ENCODE data around the gene SSMEM1. TPM values are rescaled to one million over a fixed set of nuclear protein-coding genes. Genes with fewer than 3 reads are reported as not detected.

SSMEM1 gene
- total RNA-seq, 1 experiment from 2014 or later: not detected

DNA sequence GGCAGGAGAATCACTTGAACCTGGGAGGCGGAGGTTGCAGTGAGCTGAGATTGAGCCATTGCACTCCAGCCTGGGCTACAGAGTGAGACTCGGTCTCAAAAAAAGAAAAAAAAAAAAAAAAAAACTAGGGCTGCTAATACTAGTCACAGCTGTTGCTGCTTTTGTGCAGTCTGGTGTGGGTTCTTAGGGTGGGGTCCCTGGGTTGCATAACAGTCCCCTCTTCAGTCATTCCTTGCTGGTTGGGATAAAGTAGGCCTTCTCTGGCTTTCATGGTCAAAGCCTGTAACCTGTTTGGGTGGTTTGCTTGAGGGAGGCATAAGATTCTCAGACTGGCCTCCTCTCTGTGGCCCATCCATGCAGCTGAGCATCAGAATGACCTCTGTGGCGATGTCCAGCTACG is 14.1 kb downstream of the SSMEM1 start:
- Histone ChIP-seq H3K27me3 (ENCODE audit: control insufficient read depth, insufficient read depth, low read length) (no peaks in the 10 kb centered on the region), H3K4me3 (ENCODE audit: low read depth in 2 of 2, low read length in 2 of 2) (no peak overlapping the region), H3K9me3 (ENCODE audit: control insufficient read depth, insufficient read depth, low read depth, low read length) (no peaks in the 10 kb centered on the region), H3K27ac (ENCODE audit: low read length) (no peak overlapping the region), H3K36me3 (ENCODE audit: control insufficient read depth, insufficient read depth, low read length) (no peaks in the 10 kb centered on the region), H3K4me1 (ENCODE audit: control insufficient read depth, insufficient read depth, low read length) (no peaks in the 10 kb centered on the region)
- ChIA-PET CTCF (interaction anchor here (0.7 kb wide), 1 partner anchor 35 kb away, joined by 6 read pairs; no protein-coding TSS in a partner anchor), POLR2A (interaction anchor here (0.8 kb wide), 1 partner anchor 17 kb away, joined by 4 read pairs; the partner anchor contains the start of gene TMEM209)
- in situ Hi-C loops (cut with HindIII; ENCODE audit: low pct_unique_long_range_greater_than_20kb, low sequenced_read_pairs): no loop called here
- BruUV-seq (replicated peaks): no TSS peak
- TF ChIP-seq POLR2AphosphoS5 (IDR thresholded peaks at IDR 0.05; ENCODE audit: low read depth, low read length): no peak
- no peak for TF ChIP-seq TCF7L2 (IDR thresholded peaks at IDR 0.05; ENCODE audit: low read depth, low read length)
- TF ChIP-seq, protein P1, sequence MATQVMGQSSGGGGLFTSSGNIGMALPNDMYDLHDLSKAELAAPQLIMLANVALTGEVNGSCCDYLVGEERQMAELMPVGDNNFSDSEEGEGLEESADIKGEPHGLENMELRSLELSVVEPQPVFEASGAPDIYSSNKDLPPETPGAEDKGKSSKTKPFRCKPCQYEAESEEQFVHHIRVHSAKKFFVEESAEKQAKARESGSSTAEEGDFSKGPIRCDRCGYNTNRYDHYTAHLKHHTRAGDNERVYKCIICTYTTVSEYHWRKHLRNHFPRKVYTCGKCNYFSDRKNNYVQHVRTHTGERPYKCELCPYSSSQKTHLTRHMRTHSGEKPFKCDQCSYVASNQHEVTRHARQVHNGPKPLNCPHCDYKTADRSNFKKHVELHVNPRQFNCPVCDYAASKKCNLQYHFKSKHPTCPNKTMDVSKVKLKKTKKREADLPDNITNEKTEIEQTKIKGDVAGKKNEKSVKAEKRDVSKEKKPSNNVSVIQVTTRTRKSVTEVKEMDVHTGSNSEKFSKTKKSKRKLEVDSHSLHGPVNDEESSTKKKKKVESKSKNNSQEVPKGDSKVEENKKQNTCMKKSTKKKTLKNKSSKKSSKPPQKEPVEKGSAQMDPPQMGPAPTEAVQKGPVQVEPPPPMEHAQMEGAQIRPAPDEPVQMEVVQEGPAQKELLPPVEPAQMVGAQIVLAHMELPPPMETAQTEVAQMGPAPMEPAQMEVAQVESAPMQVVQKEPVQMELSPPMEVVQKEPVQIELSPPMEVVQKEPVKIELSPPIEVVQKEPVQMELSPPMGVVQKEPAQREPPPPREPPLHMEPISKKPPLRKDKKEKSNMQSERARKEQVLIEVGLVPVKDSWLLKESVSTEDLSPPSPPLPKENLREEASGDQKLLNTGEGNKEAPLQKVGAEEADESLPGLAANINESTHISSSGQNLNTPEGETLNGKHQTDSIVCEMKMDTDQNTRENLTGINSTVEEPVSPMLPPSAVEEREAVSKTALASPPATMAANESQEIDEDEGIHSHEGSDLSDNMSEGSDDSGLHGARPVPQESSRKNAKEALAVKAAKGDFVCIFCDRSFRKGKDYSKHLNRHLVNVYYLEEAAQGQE (IDR thresholded peaks at IDR 0.05; ENCODE audit: insufficient read depth in 1 of 2, low read depth in 2 of 2, low read length in 1 of 2): no peak
- TF ChIP-seq SIN3A (IDR thresholded peaks at IDR 0.05; ENCODE audit: borderline replicate concordance, insufficient read depth, low read depth, low read length): no peak
- DNase-seq (ENCODE audit: low read depth, low spot score) (no peak), ATAC-seq (no peak)
- intact Hi-C loops (cut with micrococcal nuclease; ENCODE audit: unreplicated experiment): no loop called here

DNA sequence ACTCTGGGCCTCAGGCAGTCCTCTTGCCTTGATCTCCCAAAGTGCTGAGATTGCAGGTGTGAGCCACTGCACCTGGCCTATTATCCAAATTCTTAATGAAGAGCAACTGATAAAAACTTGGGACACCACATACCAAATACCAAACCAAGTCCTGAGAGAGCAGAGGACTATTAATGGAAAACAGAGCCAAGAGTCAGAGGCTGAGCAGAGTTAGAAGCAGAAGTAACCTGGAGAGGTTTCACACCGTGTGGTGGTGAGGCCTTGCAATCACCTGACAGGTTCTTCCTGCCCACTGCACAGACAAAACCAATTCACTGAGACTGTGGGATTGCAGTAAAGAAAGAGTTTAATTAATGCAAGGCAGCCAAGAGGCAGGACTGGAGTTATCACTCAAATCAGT is 16.0 kb downstream of the SSMEM1 start:
- no peak for TF ChIP-seq TCF7L2 (IDR thresholded peaks at IDR 0.05; ENCODE audit: low read depth, low read length)
- TF ChIP-seq POLR2AphosphoS5 (IDR thresholded peaks at IDR 0.05; ENCODE audit: low read depth, low read length): no peak
- TF ChIP-seq, protein P1 (IDR thresholded peaks at IDR 0.05; ENCODE audit: insufficient read depth in 1 of 2, low read depth in 2 of 2, low read length in 1 of 2): no peak
- TF ChIP-seq SIN3A (IDR thresholded peaks at IDR 0.05; ENCODE audit: borderline replicate concordance, insufficient read depth, low read depth, low read length): no peak
- TF ChIP-seq, protein P2, sequence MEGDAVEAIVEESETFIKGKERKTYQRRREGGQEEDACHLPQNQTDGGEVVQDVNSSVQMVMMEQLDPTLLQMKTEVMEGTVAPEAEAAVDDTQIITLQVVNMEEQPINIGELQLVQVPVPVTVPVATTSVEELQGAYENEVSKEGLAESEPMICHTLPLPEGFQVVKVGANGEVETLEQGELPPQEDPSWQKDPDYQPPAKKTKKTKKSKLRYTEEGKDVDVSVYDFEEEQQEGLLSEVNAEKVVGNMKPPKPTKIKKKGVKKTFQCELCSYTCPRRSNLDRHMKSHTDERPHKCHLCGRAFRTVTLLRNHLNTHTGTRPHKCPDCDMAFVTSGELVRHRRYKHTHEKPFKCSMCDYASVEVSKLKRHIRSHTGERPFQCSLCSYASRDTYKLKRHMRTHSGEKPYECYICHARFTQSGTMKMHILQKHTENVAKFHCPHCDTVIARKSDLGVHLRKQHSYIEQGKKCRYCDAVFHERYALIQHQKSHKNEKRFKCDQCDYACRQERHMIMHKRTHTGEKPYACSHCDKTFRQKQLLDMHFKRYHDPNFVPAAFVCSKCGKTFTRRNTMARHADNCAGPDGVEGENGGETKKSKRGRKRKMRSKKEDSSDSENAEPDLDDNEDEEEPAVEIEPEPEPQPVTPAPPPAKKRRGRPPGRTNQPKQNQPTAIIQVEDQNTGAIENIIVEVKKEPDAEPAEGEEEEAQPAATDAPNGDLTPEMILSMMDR (IDR thresholded peaks at IDR 0.05): no peak
- in situ Hi-C loops (cut with HindIII; ENCODE audit: low pct_unique_long_range_greater_than_20kb, low sequenced_read_pairs) (no loop called here), intact Hi-C loops (cut with micrococcal nuclease; ENCODE audit: unreplicated experiment) (no loop called here)
- BruUV-seq (replicated peaks): no TSS peak
- Histone ChIP-seq H3K4me1 (ENCODE audit: control insufficient read depth, insufficient read depth, low read length) (no peaks in the 10 kb centered on the region), H3K9me3 (ENCODE audit: control insufficient read depth, insufficient read depth, low read depth, low read length) (no peaks in the 10 kb centered on the region), H3K4me3 (ENCODE audit: low read depth in 2 of 2, low read length in 2 of 2) (no peak overlapping the region), H3K27ac (ENCODE audit: low read length) (no peak overlapping the region), H3K27me3 (ENCODE audit: control insufficient read depth, insufficient read depth, low read length) (no peaks in the 10 kb centered on the region), H3K36me3 (ENCODE audit: control insufficient read depth, insufficient read depth, low read length) (no peaks in the 10 kb centered on the region)
- POLR2A ChIA-PET: no interaction called here
- CTCF ChIA-PET: no interaction called here
- DNase-seq (ENCODE audit: low read depth, low spot score) (no peak), ATAC-seq (no peak)

Data from Panc1 (cell line).